Activated gamma-delta T cell (primary cell): ENCODE data around the gene CCDC38.

Experiments used
- DNase-seq: peaks from one replicate; lab custom pipeline; 2025; lab: John Stamatoyannopoulos, UW

The CCDC38 gene

DNA sequence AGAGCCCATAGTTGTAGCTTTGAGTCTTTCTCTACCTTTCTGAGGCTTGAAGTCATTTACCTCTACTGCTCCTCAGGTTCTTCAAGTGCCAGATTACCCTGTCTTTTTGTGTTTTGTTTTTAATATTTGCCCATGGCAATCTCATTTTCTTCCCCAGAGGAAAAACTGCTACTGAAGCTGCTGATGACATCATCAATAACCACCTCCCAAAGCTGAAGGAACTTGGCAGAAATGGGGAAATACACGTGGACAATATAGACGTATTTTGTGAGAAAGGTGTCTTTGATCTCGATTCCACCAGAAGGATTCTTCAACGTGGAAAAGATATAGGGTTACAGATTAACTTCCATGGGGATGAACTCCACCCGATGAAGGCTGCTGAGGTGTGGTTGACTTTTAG lies 17.8 kb upstream of the CCDC38 start:
- DNase-seq: no peak

DNA sequence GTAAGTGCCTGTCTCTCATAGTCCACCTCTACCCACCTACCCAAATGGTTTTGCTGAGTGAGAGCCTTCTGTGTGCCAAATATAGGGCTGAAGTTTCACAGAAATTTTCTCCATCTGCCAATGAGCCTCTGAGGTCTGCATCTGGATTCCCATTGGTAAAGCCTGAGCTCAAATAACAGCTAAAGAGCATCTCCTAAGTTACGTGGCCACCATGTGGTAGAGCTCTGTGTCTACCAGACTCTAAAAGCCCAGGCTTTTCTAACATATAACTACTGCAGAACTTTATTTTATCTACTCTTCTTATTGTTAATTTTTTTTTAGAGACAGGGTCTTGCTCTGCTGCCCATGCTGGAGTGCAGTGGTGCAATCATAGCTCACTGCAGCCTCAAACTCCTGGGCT lies 16.7 kb upstream of the CCDC38 start:
- no peak for DNase-seq

DNA sequence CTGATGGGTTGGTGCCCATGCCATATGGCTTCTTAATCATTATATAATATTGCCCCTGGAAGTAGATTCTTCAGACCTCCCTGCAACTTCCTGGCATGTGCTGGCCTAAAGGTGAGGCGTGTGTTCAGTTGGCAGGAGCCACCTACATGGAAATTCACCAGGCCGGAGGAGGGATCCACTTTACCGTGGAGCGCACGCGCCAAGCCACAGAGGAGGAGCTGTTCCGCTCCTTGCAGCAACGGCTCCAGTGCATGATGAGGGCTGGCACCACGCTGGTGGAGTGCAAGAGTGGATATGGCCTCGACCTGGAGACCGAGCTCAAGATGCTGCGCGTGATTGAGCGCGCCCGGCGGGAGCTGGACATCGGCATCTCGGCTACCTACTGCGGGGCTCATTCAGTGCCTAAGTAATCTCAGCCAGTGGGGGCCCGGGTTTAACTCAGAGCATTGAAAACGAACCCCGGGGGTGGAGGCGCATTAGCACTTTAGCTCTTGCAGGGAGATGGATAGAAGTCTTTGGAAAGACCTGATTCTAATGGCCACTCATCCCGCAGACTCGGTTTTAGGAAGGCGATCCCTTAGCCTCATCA lies 14.2 kb upstream of the CCDC38 start:
- DNase-seq: no peak

DNA sequence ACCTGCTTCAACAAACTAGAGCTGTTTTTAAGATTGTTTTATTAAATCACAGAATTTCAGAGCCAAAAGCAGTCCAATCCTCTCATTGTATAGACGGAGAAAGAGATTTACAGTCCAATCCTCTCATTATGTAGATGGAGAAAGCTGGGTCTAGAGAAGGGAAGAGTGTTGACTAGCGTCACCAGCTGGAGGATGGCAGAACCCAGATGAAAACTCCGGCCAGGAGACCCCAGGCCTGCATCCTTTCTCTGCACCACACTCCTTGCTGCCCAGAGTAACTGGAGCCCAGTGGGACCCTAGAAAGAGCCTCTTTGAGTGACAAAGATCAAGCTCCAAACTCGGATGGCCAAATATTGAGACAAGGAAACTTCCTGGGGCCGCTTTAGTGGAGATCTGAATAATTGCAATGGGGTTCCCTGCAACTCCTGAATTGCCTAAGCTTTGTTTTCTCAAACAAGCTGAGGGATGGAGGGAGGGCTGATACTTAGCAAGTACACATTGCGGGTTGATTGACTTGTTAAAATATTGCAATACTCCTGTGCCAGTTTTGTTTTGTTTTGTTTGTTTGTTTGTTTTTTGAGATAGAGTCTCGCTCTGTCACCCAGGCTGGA lies 13.2 kb upstream of the CCDC38 start:
- DNase-seq: no peak

DNA sequence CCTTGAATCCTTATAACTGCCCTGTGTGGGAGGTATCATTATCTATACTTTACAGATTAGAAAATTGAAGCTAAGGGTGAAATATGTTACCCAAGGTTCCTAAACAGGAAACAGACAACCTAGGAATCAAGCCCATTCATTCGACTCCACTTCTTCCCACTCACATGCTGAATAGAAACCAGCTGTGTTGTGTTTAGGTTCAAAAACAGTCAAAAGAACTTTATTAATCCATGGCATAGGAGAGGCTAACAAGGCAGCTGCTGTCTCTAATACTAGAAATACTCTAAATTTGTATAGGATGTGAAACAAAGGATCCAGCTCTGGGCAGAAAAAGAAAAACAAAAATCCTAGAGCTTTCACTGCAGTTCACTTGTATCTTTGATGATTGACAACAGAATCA lies 10.6 kb upstream of the CCDC38 start:
- no peak for DNase-seq

DNA sequence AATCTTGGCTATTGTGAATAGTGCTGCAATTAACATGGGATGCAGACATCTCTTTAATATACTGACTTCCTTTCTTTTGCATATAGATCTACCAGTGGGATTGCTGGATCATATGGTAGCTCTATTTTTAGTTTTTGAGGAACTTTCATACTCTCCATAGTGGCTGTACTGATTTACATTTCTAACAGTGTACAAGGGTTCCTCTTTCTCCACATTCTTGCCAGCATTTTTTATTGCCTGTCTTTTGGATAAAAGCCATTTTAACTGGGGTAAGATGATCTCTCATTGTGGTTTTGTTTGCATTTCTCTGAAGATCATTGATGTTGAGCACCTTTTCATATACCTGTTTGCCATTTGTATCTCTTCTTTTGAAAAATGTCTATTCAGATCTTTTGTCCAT lies 9.1 kb upstream of the CCDC38 start:
- DNase-seq: no peak

DNA sequence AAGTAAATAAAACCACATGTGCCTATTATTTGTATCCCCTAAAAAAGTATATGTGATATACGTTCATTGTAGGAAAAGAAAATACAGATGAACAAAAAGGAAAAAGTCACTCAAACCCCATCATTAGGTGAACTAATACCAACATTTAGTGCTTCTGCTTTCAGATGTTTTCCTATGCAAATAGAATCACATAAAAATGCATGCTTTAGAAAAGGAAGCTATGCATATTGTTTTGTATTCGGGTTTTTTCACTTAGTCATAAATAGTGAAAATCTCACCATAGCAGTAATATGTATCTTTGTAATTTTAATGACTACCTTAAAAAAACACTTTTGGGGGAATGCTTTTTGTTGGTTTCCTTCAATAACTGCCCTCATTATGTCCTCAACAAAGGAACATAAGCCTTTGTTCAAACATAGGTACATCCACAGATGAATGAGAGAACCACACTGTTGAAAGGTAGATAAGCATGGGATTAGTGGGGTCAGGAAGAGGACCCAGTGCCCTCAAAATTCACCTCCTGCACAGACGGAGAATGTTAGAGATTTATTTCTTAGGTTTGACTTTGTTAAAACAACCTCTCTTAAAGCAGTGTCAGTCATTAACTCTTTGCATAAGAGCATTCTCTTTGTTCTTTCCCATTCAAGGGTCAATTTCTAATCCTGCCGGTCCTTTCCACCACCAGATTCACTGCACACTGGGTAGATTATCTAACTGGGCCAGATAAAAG lies 7.2 kb upstream of the CCDC38 start:
- DNase-seq: no peak

DNA sequence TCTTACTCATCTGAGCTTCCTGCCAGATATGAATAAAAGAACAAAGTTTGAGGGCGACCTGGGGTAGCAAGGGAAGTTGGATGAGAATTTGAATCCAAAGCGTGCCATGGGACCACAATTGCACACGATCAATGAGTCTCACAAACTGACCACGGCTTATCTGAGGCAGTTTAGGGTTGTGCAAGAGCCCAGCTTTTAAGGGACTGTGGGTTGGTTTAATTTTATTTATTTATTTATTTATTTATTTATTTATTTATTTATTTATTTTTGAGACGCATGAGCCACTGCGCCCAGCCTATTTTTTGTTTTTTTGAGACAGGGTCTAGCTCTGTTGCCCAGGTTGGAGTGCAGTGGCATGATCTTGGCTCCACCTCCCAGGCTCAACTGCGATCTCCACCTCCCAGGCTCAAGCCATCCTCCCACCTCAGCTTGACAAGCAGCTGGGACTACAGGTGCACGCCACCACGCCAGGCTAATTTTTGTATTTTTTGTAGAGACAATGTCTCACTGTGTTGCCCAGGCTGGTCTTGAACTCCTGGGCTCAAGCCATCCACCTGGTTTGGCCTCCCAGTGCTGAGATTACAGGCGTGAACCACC lies 1.8 kb upstream of the CCDC38 start:
- no peak for DNase-seq

DNA sequence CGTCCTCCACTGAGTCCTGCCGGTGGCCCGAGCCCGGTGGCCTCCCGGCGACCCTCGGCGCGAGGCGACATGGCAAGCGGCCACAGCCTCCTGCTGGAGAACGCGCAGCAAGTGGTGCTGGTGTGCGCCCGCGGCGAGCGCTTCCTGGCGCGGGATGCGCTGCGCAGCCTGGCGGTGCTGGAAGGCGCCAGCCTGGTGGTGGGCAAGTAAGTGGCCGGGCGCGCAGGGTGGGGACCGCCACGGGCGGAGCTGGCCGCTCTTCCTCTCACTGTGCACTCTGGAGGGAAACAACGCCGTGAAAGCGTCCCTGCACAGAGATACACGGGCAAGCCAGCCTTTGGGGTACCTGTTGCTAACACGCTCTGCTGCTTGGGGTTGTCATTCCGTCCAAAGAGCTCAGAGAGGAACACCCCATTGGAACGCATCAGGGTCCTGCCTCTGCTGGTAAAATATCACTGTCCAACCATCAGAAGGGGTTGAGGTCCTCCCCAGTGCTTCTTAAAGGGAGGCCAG lies 972 bp upstream of the CCDC38 start, which contains the start of gene AMDHD1:
Gene AMDHD1 (plus strand): TSS at position 2 of the 513 bp plus-strand sequence. CDS start 68 bp downstream, at position 70.
- DNase-seq: peak; percentile 47

DNA sequence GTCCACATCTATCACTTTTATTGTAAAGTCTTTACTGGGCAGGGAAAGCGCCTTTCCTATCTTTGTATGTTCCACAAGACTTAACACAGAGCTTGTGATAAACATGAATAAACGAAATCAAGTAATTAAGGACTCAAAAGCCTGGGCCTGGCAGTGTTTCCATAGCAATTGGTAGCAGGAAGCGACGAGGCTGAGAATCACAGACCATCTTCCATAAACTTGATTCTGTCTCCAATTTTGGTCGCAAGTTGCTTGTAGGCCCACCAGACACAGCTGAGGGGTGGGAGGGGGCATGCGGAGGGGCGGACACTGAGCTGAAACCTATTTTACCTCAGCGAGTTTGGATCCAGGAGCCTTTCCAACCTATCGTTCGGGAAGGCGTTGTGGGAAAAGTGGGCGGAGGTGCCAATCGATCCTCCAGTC lies 302 bp downstream of the CCDC38 start:
- DNase-seq: no peak

DNA sequence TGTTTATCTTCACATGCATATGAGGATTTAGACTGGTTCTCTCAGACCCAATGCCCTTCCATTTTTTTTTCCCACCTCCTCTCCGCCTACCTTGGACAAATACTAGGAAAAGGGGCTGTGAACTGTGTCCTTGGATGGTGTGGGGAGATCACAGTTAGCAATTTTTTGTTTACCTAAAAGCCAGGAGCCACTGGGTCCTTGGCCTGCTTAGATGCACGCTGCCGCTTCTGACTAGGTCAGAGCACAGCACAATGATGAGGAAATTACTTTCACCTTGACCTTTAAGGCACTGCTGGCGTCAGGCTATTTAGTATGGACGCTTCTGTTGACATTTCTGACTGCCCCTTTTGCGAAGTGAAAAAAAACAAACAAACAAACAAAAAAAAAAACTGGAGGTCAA lies 1.9 kb downstream of the CCDC38 start:
- DNase-seq: no peak

DNA sequence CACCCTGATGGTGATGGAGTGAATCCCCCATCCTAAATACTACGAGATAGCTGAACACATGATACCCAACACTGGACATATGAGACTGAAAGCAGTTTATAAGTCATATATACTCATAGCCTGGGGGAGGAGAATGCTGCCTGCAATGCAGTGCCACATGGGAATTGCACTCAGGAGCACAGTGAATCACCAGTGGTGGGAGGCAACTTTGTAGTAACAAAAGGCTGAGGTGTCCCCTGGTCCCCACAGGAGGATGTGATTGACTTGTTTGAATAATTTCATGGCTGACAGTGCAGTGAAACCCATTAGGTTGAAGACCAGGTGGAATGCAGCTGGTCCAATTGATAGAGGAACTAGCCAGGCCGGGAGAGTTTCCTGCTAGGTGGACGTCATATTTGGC lies 20.2 kb downstream of the CCDC38 start:
- DNase-seq: no peak

DNA sequence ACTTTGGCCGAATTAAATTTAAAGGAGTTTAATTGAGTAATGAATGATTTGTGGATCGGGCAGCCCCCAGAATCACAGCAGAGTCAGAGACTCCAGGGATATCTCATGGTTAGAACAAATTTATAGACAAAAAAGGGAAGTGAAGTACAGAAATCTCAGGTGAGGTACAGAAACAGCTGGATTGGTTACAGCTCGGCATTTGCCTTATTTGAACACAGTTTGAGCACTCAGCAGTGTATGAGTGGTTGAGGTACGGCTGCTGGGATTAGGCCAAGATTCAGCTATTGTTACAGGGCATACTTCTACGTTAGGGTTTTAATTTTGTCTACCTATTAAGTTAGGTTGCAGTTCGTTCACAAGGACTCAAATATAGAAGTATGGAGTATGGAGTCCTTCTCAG lies 23.3 kb downstream of the CCDC38 start:
- no peak for DNase-seq

DNA sequence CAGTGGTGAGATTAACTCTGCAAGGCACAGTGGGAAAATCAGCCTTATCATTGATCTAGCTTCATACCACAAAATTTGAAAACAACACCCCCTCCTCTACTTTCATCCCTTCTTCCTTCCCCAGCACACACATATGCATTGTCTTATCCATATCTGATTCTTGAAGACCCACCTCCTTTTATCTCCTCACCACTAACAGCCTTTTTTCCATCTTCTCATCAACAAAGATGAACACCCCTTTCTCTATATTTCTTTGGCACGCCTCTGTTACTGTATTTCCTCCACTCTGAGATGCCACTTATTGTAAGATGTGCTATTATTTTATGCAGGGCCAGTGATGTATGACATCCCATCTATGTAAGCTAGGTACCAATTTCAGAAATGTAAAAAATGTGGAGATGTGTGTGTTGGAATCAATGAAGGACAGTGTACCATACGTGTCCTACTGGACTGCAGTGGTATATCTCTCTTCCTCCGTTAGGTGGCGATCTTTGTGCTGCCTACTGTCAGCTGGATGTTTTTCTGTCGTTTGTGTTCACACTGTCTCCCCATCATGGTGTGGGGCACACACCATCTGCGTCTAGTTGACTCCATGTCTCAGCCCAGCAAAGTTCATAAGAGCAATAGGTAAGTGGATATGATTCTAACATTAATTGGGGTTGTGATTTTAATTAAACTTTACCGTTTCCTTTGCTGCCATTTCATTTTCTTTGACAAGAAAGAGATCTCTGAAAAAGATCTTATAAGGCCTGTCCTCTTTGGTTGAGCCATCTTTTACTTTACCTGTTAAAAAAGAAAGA lies 24.0 kb downstream of the CCDC38 start:
- no peak for DNase-seq

DNA sequence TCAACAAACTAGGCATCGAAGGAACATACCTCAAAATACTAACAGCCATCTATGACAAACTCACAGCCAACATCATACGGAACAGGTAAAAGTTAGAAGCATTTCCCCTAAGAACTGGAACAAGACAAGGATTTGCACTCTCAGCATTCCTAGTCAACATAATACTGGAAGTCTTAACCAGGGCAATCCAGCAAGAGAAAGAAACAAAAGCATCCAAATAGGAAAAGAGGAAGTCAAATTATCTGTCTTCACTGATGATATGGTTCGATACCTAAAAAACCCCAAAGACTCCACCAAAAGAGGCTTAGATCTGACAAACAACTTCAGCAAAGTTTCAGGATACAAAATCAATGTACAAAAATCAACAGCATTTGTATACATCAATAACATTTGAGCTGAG lies 32.5 kb downstream of the CCDC38 start:
- no peak for DNase-seq

DNA sequence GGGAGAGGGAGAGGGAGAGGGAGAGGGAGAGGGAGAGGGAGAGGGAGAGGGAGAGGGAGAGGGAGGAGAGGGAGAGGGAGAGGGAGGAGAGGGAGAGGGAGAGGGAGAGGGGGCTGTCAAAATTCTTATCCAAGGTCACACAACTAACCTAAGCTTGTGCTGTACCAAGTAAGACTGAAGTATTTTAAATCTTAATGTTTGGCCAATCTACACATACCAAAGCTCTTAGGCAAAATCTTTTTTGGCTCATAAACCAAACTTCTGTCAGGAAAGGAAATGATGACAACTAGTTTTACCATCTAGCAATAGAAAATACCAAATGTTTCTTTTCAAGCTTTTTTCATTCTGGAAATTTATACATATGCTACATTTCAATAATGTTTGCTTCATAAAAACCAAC lies 33.8 kb downstream of the CCDC38 start:
- DNase-seq: no peak

DNA sequence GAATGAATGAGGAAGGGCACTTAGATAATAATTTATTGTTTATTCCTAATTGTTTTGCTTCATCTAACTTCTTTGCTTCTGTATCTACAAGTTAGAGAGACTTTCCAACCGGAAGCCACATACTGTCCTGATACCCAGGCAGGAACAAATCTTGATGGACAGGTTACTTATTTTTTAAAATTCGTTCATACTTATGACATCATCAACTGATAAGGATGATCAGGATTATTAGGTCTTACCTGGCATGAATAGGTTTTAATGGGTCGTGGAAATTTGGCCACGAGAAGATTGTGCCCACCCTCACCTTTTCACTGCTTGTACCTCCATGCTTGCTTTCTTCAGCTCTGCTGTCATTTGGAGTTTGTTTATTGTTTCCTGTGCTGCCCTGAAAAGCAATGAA lies 44.3 kb downstream of the CCDC38 start:
- no peak for DNase-seq

DNA sequence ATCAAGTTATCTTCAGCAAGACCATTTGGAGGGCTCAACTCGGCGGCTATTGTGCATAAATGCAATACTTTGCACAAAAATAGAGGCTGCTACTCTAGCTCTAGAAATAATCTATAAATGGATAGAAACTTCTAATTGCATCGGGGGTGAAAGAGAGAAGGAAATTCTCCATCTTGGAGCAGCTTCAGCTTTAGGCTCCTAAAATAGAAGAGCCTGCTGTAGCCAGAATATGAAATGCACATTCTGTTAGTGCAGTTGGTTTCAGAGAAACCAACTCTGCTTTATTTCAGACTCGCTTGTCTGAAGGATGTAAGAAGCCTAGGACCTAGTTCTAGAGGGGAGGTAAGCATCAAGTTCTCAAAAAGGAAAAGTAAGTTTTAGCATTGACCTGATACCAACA lies 45.6 kb downstream of the CCDC38 start:
- DNase-seq: no peak

DNA sequence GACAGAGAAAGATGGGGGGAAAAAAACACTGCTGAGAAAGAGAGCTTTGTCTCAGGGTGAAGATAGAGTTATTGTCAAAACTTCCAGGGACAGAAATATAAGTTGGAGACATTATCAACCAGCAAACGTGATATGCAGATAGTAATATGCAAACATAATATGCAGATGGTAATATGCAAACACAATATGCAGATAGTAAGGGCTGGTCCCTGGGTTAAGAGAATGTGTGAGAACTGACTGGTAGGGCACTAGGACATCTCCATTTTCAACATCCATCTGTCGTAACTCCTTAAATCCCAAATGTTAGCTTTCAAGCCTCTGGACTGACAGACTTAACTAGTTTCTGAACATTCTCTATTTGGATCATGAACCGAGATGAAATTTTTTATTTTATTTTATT lies 51.5 kb downstream of the CCDC38 start:
- no peak for DNase-seq

DNA sequence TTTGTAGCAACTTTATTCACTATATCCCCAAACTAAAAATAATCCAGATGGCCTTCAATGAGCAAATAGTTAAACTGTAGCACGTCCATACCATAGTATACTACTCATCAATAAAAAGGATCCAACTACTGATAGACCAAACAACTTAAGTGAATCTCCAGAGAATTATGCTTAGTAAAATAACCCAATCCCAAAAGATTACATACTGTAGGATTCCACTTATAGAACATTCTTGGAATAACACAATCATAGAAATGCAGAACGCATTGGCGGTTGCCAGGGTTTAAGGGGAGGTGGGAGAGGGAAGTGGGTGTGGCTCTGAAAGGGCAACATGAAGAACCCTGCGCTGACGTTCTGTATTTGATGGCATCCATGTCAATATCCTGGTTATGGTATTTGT lies 55.1 kb downstream of the CCDC38 start:
- no peak for DNase-seq

DNA sequence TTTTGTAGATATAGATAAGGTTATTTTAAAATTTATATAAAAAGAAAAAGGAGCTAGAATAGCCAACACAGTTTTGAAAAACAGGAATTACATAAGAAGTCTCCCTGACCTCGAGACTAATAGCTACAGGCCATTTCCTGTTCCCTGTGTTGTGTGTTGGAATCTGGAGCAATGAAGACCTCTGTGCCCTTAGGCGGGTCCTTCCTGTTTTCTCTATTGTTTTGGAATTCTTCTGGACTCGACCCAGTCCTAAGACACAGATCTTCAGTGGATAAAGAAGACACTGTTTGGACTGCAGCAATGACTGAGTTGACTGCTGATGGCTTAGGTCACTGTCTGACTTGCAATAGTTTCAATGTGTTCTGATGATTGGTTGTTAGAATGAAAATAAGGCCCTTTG lies 57.4 kb downstream of the CCDC38 start:
- no peak for DNase-seq

DNA sequence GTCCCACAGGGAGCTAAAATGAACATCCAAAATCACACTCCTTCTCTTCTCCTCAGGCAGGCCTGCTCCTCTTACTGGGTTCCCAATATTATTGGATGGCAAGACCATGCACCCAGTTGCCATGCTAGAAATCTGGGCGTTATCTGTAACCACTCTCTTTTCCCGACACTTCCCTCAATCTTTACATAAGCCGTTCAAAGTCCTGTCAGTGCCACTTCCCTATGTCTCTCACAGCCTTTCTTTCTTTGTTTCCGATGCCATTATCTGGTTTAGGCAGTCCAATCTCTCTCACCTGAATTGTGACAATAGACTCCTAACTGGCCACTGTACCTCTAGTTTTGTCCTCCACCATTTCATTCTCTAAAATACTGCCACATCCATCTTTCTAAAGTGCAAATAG lies 59.5 kb downstream of the CCDC38 start:
- DNase-seq: no peak
